NCI-H526 (cell line): Measurements from ENCODE around the gene HSPB1.
"Not testable (repeated sequence)": the region's sequence is repeated elsewhere in the genome, so short reads cannot be mapped to it uniquely, and the experiment has no call there.

Experiments
- DNase-seq, 2 experiments: peaks; one replicate each; lab custom pipeline; 2025; lab: John Stamatoyannopoulos, UW

Gene HSPB1

GRCh38 chr7:76308874-76309273 is 6.4 kb downstream of the HSPB1 start:
- not testable (repeated sequence) for DNase-seq

GRCh38 chr7:76309341-76310101 is 7.0 kb downstream of the HSPB1 start:
- DNase-seq = not testable (repeated sequence)

DNA sequence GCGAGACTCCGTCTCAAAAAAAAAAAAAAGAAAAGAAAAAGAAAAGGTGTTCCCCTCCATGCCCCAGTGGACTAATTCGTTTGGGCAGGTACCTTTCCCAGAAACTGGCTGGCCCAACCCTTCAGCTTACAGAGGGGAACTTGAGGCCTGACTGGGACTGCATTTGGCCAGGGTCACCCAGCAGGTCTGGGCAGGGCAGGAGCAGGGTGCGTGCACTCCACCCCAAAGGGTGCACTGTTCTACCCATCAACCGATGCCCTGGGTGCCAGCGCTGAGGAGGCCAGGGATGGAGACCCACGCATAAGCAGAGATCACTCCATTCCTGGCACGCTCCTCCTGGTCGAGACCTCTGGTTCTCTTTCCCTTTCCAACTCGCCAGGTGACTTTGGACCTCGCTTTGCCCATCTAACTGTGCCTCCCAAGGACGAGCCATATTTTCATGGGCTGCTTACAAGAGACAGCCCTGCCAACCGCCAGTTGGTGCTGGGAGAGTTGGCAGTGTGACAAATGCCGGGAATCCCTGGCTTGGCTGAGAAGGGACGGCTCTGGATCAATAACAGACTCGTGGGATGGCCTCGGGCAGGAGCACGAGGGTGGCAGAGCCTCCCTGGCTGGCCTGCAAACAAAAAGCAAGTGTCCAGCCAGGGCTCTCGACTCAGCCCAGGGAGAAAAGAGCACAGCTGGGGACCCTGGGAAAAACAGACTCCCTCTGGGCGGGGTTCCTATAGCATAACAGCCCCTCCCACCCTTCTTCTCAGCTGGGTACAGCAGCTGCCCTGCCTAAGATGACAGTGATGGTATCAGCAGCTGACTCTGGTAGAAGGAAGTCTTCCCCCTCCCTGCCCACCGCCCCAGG is 7.9 kb downstream of the HSPB1 start:
- DNase-seq = peak in 1 of 2 experiments; percentile 43

DNA sequence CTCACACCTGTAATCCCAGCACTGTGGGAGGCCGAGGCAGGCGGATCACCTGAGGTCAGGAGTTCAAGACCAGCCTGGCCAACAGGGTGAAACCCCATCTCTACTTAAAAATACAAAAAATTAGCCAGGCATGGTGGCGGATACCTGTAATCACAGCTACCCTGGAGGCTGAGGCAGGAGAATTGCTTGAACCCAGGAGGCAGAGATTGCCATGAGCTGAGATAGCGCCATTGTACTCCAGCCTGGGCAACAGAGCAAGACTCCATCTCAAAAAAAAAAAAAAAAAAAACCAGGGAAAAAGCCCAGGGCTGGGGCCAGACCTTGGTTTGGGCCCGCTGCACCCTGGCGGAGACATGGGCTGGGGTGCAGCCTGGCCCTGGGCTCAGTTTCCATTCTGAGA is 9.4 kb downstream of the HSPB1 start:
- DNase-seq = not testable (repeated sequence)

GRCh38 chr7:76314042-76314721 is 11.7 kb downstream of the HSPB1 start:
- DNase-seq = peak; percentile 87 to 98

DNA sequence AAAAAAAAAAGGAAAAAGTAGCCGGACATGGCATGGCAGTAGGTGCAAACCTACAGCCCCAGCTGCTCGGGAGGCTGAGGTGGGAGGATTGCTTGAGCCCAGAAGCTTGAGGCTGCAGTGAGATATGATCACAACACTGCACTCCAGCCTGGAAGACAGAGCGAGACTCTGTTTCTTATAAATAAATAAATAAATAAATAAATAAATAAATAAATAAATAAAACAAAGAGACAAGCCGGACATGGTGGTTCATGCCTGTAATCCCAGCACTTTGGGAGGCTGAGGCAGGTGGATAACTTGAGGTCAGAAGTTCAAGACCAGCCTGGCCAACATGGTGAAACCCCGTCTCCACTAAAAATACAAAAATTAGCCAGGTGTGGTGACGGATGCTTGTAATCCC is 12.3 kb downstream of the HSPB1 start:
- not testable (repeated sequence) for DNase-seq

DNA sequence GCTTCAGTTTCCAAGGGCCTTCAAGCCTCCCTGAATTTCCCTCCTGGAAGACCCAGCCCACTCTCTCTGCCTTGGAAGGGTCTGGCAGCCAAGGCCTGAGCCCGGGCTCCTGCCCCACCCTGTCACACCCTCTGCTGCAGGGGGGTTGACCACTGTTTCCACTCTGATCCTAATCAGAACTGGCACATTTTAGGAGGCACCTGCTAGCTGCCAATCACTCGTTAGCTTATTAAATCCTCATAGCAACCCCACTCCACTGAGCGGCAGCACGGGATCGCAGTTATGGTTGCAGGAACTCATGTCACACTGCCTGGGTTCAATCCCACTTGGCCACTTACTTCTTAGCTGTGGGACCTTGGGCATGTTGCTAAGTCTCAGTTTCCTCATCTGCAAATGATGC is 12.9 kb downstream of the HSPB1 start:
- no peak for DNase-seq

- no peak for DNase-seq
These were observed 14.7 kb downstream of the HSPB1 start for GRCh38 chr7:76316984-76317781.

- DNase-seq = peak; percentile 90 to 99
These were observed 15.5 kb downstream of the HSPB1 start for GRCh38 chr7:76317782-76318487.

DNA sequence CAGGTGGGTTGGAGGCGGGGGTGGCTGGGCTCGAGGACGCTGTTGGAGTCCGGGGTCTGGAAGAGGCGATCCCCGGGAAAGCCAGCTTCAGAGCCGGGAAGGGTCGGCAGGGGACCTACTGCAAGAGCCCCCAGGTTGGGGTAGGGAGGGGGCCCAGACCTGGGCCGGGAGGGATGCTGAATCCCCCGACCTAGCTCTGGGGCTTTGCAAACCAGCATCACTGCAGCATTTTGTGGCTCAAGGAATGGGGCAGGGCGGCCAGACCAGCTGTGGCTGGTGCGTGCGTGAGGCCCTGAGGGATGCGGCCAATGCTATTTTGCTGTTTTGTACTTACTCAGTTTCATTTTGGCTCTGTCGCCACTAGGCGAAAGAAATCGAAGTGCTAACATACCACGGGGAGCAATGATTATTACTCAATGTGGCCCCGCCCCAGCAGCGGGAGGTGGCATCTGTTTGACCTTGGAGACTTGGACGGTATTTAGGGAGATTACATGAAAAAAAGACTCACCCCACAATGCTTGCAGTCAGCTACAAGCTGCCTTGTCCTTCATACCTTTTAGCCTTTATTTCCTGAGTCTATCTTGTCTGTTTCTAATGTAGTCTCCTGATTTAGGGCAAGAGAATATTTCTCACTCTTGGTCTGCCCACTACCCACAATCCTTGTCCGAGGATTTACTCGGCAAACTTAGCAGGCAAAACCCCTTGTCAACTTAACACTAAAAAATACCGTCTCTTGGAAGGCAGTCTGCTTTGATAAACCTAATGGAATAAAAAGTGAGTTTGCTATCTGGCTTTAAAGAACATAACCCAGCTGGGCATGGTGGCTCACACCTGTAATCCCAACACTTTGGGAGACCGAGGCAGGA is 16.2 kb downstream of the HSPB1 start:
- peak; percentile 28 to 74 for DNase-seq

GRCh38 chr7:76325092-76325491 is 22.6 kb downstream of the HSPB1 start:
- DNase-seq = no peak

DNA sequence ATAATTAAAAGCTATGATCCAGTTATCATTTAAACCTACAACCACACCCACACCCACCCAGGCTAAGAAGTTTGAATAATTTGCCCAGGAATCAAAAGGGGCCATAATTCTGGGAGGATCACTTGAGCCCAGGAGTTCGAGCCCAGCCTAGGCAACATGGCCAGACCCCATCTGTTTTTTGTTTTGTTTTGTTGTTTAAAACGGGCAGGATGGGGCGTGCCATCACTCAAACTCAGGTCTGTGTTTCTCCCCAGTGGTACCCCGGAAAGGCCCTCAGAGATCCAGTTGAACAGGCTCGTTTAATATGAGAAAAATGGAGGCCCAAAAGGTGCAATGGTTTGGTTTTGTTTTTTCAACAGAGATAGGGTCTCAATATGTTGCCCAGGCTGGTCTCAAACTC is 23.3 kb downstream of the HSPB1 start:
- DNase-seq = no peak

DNA sequence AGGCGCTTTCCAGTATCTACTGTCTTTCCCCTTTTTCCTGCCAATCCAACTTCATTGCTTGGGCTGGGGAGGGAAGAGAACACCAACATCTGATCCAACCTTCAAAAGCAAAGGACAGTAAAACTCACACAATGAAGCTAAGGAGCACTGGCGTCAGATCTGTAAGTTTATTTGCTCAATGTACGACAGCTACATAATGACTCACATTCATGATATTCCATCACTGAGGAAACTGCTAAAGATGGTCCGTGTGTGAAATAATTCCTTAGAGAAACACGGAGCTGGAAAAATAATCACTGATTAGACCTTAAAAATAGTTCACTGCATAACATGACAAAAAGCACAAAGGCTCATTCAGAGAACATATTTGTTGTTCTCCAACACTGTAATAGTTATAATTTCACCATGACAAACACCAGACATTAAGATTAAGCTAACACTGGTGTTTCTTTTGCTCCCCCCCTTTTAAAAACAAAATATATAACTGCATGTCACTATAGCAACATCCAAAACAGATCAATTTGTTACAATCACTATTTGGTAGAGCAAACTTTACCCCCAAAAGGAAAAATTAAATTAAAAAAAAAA is 24.3 kb downstream of the HSPB1 start:
- DNase-seq = no peak

GRCh38 chr7:76327610-76328009 is 25.1 kb downstream of the HSPB1 start:
- DNase-seq = no peak

- DNase-seq = no peak
These were observed 25.9 kb downstream of the HSPB1 start for GRCh38 chr7:76328389-76328788.

- no peak for DNase-seq
These were observed 27.0 kb downstream of the HSPB1 start for GRCh38 chr7:76329479-76329878.

DNA sequence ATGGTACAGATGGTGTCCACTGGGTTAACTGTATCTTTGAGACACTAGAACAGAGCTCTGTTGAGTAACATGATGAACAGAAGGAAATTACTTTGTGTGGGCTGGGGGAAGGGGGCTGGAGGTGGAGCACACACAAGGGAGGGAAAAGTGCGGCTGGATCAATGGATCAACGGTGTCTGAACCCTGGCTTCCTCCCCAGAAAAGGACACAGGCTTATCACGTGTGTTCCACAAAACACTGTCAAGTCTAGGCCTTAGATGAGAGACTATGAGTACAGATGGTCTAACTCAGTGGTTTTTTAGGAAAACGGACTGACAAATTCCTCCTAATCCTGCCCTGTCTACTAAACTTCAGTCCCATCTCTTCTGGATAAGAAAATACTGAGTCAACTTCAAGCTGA is 27.8 kb downstream of the HSPB1 start:
- DNase-seq = no peak

- no peak for DNase-seq
These were observed 28.2 kb downstream of the HSPB1 start for GRCh38 chr7:76330673-76331072.

- no peak for DNase-seq
These were observed 29.6 kb downstream of the HSPB1 start for GRCh38 chr7:76332078-76332477.
